ENCODE results near the gene DUT. TPM values are rescaled to one million over a fixed set of nuclear protein-coding genes. Genes with fewer than 3 reads are reported as not detected.

DUT gene
- total RNA-seq, 1 experiment from 2014 or later, result 130 TPM

- TF ChIP-seq YY1 (IDR thresholded peaks at IDR 0.05; ENCODE audit: extremely low read depth, insufficient replicate concordance, low read depth, low read length) (no peak), POLR2AphosphoS5 (IDR thresholded peaks at IDR 0.05; ENCODE audit: low read depth, low read length) (no peak), TCF7L2 (IDR thresholded peaks at IDR 0.05; ENCODE audit: borderline replicate concordance, extremely low read depth, insufficient read depth, insufficient read length) (no peak), CBX3 (IDR thresholded peaks at IDR 0.05; ENCODE audit: low read depth) (no peak), EZH2phosphoT487 (IDR thresholded peaks at IDR 0.05; ENCODE audit: borderline replicate concordance) (no peak), SIN3A (IDR thresholded peaks at IDR 0.05; ENCODE audit: low read depth) (no peak), FOSL1 (IDR thresholded peaks at IDR 0.05; ENCODE audit: low read depth) (no peak)
- TF ChIP-seq, protein P1, sequence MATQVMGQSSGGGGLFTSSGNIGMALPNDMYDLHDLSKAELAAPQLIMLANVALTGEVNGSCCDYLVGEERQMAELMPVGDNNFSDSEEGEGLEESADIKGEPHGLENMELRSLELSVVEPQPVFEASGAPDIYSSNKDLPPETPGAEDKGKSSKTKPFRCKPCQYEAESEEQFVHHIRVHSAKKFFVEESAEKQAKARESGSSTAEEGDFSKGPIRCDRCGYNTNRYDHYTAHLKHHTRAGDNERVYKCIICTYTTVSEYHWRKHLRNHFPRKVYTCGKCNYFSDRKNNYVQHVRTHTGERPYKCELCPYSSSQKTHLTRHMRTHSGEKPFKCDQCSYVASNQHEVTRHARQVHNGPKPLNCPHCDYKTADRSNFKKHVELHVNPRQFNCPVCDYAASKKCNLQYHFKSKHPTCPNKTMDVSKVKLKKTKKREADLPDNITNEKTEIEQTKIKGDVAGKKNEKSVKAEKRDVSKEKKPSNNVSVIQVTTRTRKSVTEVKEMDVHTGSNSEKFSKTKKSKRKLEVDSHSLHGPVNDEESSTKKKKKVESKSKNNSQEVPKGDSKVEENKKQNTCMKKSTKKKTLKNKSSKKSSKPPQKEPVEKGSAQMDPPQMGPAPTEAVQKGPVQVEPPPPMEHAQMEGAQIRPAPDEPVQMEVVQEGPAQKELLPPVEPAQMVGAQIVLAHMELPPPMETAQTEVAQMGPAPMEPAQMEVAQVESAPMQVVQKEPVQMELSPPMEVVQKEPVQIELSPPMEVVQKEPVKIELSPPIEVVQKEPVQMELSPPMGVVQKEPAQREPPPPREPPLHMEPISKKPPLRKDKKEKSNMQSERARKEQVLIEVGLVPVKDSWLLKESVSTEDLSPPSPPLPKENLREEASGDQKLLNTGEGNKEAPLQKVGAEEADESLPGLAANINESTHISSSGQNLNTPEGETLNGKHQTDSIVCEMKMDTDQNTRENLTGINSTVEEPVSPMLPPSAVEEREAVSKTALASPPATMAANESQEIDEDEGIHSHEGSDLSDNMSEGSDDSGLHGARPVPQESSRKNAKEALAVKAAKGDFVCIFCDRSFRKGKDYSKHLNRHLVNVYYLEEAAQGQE (IDR thresholded peaks at IDR 0.05; ENCODE audit: low read depth), result no peak
- TF ChIP-seq, protein P2, sequence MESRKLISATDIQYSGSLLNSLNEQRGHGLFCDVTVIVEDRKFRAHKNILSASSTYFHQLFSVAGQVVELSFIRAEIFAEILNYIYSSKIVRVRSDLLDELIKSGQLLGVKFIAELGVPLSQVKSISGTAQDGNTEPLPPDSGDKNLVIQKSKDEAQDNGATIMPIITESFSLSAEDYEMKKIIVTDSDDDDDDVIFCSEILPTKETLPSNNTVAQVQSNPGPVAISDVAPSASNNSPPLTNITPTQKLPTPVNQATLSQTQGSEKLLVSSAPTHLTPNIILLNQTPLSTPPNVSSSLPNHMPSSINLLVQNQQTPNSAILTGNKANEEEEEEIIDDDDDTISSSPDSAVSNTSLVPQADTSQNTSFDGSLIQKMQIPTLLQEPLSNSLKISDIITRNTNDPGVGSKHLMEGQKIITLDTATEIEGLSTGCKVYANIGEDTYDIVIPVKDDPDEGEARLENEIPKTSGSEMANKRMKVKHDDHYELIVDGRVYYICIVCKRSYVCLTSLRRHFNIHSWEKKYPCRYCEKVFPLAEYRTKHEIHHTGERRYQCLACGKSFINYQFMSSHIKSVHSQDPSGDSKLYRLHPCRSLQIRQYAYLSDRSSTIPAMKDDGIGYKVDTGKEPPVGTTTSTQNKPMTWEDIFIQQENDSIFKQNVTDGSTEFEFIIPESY (IDR thresholded peaks at IDR 0.05; ENCODE audit: extremely low read depth, insufficient replicate concordance, low read length), result no peak
- ChIA-PET RAD21 (ENCODE audit: low non-redundant PET in 1 of 2, low total read pairs in 2 of 2, uncharacterized antibody in 2 of 2, unreplicated experiment in 2 of 2) (no interaction called here), POLR2A (no interaction called here), CTCF (no interaction called here)
- no peak overlapping the region for H3K4me2 ChIP-seq (ENCODE audit: low read length)
- intact Hi-C loops (cut with micrococcal nuclease), result no loop called here
- H4K20me1 ChIP-seq (ENCODE audit: insufficient read depth), result no peaks in the 10 kb centered on the region
- no peaks in the 10 kb centered on the region for H3K36me3 ChIP-seq (ENCODE audit: control insufficient read depth in 1 of 2, insufficient read depth in 2 of 2, low read length in 2 of 2)
- DNase-seq (ENCODE audit: low read depth, low spot score) (no peak), ATAC-seq (no peak)
- H3K4me3 ChIP-seq (replicated peaks in 1 of 2; ENCODE audit: low read depth in 1 of 2, low read length in 2 of 2), result no peak overlapping the region
- no peaks in the 10 kb centered on the region for H3K9me3 ChIP-seq (ENCODE audit: control insufficient read depth in 1 of 2, insufficient read depth in 1 of 2, low read depth in 1 of 2, low read length in 2 of 2)
- H3K9ac ChIP-seq (ENCODE audit: low read length), result no peak overlapping the region
- H3K27me3 ChIP-seq (ENCODE audit: insufficient read depth, low read length), result no peaks in the 10 kb centered on the region
- no TSS peak for BruUV-seq (replicated peaks)
- H3K27ac ChIP-seq (ENCODE audit: low read depth, low read length), result no peak overlapping the region
- H3K4me1 ChIP-seq (ENCODE audit: control insufficient read depth in 1 of 2, insufficient read depth in 2 of 2, low read length in 2 of 2), result peaks cover 0 to 23% of the 10 kb centered on the region in 2 experiments; a peak in 2 of 4 replicates
- H3K9me2 ChIP-seq (ENCODE audit: insufficient read depth), result no peaks in the 10 kb centered on the region
- H3K79me2 ChIP-seq (ENCODE audit: insufficient read depth, low read length), result no peaks in the 10 kb centered on the region
- H2AFZ ChIP-seq (ENCODE audit: low read depth, low read length, poor library complexity, severe bottlenecking), result no peak overlapping the region
These were observed 60.7 kb downstream of the DUT start for GRCh38 chr15:48391950-48392349.
